Heart right ventricle (tissue), 16 donors: ENCODE measurements around the gene IGSF21. TPM values are rescaled to one million over a fixed set of nuclear protein-coding genes. Genes with fewer than 3 reads are reported as not detected.

ENCODE experiments used
- ATAC-seq, 8 donors: fragments of 200-7000 bp; cut with Tn5 transposase; one replicate each; pipeline ENCODE4 v1.9.1; 2020; ENCODE audit warnings: mild to moderate bottlenecking in 8 of 8, moderate library complexity in 8 of 8, moderate number of reproducible peaks in 1 of 8
- DNase-seq, 2 donors: peaks; one replicate each; pipeline ENCODE4 v3.0.0-alpha.2; 2020
- H3K27ac ChIP-seq, 10 donors: fragments of 200-600 bp; sonication (generic) in 2 of 10; one replicate each; pipeline versions ENCODE4 v1.5.0 to v1.8.0; 2020 to 2022; ENCODE audit warnings: mild to moderate bottlenecking in 3 of 10
- H3K27me3 ChIP-seq, 7 donors: fragments of 200-600 bp; one replicate each; pipeline ENCODE4 v1.8.0; 2021 to 2022; ENCODE audit warnings: mild to moderate bottlenecking in 2 of 7
- H3K36me3 ChIP-seq, 9 donors: fragments of 200-600 bp; sonication (generic) in 1 of 9; one replicate each; pipeline versions ENCODE4 v1.5.0 to v1.8.0; 2020 to 2022; ENCODE audit warnings: mild to moderate bottlenecking in 2 of 9
- H3K4me1 ChIP-seq, 9 donors: fragments of 200-600 bp; sonication (generic) in 1 of 9; one replicate each; pipeline versions ENCODE4 v1.5.0 to v1.8.0; 2020 to 2022; ENCODE audit warnings: mild to moderate bottlenecking in 4 of 9
- H3K4me3 ChIP-seq, 10 donors: fragments of 200-600 bp; sonication (generic) in 2 of 10; one replicate each; pipeline versions ENCODE4 v1.5.0 to v1.8.0; 2020 to 2022; ENCODE audit warnings: mild to moderate bottlenecking in 7 of 10, moderate library complexity in 2 of 10
- H3K9me3 ChIP-seq, 11 donors: fragments of 200-600 bp in 10 of 11; sonication (generic) in 2 of 11; one replicate each; pipeline versions ENCODE4 v1.5.0 to v1.8.0; 2013 to 2022; ENCODE audit warnings: mild to moderate bottlenecking in 2 of 11, control low read depth in 1 of 11, moderate library complexity in 1 of 11
- WGBS, 2 donors: extraction: QIAGEN DNeasy Blood & Tissue Kit; methylation state at CpG; one replicate each; pipeline ENCODE4 v1.1.7; 2013; ENCODE audit warnings: inconsistent platforms in 1 of 2; 5-methylcytosine and 5-hydroxymethylcytosine counted together
- intact Hi-C, 10 donors: fragments of 100-400 bp; cut with DNase I; formaldehyde crosslinking; loops; one replicate each; pipeline versions ENCODE4 v1.11.1 to v1.14.2; 2022
- polyA plus RNA-seq, 2 donors: library from polyadenylated mRNA; stranded (reverse); fragments of 200-250 nt; gene quantifications; one replicate each; pipeline ENCODE4 v1.2.3, GENCODE V29; 2013
- total RNA-seq, 10 donors: library from RNA; stranded (reverse); fragmentation: NEBNext Ultra II Directional in 3 of 10; extraction: Animal tissue kit (Norgen Biotek cat#: 25700) in 3 of 10; gene quantifications; one replicate each; pipeline versions ENCODE4 v1.2.1 to v1.2.4, GENCODE V29; 2021 to 2023
- TF ChIP-seq, protein P1 (sequence below), 9 donors: fragments of 200-600 bp; sonication (generic) in 2 of 9; IDR thresholded peaks; one replicate each; pipeline versions ENCODE4 v1.5.0 to v1.8.0; 2021 to 2022; ENCODE audit warnings: antibody characterized with exemption in 9 of 9, mild to moderate bottlenecking in 5 of 9, moderate library complexity in 1 of 9
- donor health status: Arrhythmogenic right ventricular cardiomyopathy.
- donor health status: ischemic (EF 13 %, LVEDD 7.1; RV severe dilation, severe dysfunction).
- donor health status: healthy with polysubstance abuse.
- donor health status: DM: no; HTN: yes; CAD: no.
- donor health status: DM: no; HTN: no; CAD: no.
- donor health status: ischemic (EF 25% LVEDD 6.9; RV normal size, moderate dysfunction).
- donor health status: ischemic (EF 25% LVEDD 5.7; RV mildly dilated, moderate dysfunction).
- donor health status: healthy.
- donor health status: DM: yes; HTN: yes; CAD: no.
- donor health status: Ischemic cardiomyopathy.
- donor health status: ischemic (EF 35%, LVEDD 5.7; RV mildly dilated, moderate dysfunction).
- donor health status: nonischemic (EF 11% LVEDD 7.7; RV severe dilation, severe dysfunction).
- donor health status: DM: yes; HTN: yes; CAD: no.
- donor health status: PGD.
- donor health status: ischemic (EF 29% LVEDD 5.4; RV normal size, mild dysfunction).
- donor health status: nonischemic (EF 23%, LVEDD 6.1; RV moderate dilation, normal function).

The IGSF21 gene
- total and polyA plus RNA-seq, 12 donors = 0.13 to 1.6 (median 0.51) TPM; not detected in 1

DNA sequence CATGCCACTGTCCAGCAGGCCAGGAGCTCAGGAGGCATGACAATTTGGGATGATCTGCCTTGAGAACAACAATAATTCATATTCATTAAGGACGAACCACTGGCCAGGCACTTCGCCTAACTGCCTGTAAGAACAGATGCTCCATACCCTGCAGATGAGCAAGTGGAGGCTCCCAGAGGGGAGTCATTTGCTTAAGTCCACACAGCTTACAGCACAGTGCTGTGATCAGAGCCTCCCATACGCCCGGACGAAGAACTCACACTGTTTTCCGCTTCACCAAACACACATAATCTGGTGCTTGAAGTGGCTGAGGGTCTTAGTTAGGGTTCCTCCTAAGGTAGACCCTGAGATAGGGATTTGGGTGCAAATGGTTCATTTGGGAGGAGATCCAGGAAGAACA is 279.7 kb downstream of the IGSF21 start:
- H3K4me1 ChIP-seq = peaks cover 0 to 11% (median 0%) of the 10 kb centered on the region in 9 donors
- H3K4me3 ChIP-seq = no peak overlapping the region
- TF ChIP-seq, protein P1, sequence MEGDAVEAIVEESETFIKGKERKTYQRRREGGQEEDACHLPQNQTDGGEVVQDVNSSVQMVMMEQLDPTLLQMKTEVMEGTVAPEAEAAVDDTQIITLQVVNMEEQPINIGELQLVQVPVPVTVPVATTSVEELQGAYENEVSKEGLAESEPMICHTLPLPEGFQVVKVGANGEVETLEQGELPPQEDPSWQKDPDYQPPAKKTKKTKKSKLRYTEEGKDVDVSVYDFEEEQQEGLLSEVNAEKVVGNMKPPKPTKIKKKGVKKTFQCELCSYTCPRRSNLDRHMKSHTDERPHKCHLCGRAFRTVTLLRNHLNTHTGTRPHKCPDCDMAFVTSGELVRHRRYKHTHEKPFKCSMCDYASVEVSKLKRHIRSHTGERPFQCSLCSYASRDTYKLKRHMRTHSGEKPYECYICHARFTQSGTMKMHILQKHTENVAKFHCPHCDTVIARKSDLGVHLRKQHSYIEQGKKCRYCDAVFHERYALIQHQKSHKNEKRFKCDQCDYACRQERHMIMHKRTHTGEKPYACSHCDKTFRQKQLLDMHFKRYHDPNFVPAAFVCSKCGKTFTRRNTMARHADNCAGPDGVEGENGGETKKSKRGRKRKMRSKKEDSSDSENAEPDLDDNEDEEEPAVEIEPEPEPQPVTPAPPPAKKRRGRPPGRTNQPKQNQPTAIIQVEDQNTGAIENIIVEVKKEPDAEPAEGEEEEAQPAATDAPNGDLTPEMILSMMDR (IDR thresholded peaks at IDR 0.05) = no peak
- 84% methylated on average over 6 of the region's 6 CpGs for WGBS, 2 donors
- no peak for DNase-seq
- no peak for ATAC-seq
- no peak overlapping the region for H3K27ac ChIP-seq
- peaks cover 0 to 32% (median 17%) of the 10 kb centered on the region in 7 donors for H3K27me3 ChIP-seq
- peaks cover 0 to 2% (median 0%) of the 10 kb centered on the region in 11 donors for H3K9me3 ChIP-seq
- H3K36me3 ChIP-seq = no peaks in the 10 kb centered on the region
- intact Hi-C loops = no loop called here

DNA sequence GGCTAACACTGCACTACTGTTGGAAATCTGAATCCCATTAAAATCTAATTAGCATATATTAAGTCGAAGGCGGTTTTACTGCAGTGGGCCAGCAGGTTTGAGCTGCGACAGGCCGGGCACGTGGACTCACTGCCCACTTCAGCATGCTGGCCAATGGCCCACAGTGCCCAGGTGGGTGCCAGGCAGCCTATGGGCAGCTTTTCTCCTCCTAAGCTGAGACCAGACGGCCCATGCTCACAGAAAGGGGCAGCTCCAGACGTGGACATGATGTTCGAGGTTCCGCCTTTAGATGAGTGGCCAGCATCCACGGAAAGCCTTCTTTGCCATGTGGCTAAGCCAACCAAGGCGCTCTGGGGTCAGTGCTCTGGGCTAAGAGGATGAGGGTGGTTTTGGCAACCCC is 283.4 kb downstream of the IGSF21 start:
- Histone ChIP-seq H3K36me3 (no peaks in the 10 kb centered on the region), H3K27me3 (peaks cover 0 to 36% (median 12%) of the 10 kb centered on the region in 7 donors)
- no peak for ATAC-seq

DNA sequence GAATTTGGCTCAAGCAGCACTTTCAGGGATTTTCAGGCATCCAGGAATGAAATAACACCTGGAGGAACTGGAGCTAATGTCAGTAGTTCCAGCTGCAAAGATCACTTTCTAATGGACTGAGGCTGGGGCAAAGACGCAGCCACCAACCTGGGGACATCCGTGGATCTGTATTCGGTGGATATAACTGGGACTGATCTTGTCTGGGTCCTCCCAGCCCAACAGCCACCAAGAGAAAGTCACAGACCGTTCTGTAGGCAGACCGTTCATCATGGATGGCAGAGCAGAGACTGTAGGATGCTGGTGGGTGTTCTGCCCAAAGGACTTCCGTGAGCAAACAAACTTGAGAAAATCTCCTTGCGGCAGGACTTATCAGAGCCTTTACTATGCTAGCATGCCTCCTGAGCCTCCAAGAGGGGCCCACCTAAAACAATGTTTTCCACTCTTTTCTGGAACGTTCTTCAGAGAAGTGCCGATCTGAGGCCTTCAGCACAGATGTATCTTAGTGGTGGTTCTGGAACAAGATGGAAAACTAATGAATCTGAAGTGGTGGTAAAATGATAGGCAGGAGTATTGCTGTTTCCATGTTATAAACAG is 287.1 kb downstream of the IGSF21 start:
- ATAC-seq = no peak
- Histone ChIP-seq H3K9me3 (no peaks in the 10 kb centered on the region), H3K36me3 (no peaks in the 10 kb centered on the region), H3K27me3 (peaks cover 0 to 58% (median 37%) of the 10 kb centered on the region in 7 donors), H3K4me3 (no peak overlapping the region), H3K27ac (no peak overlapping the region), H3K4me1 (no peaks in the 10 kb centered on the region)
- 84 to 90% methylated on average over 9 of the region's 9 CpGs for WGBS, 2 donors
- intact Hi-C loops = no loop called here
- TF ChIP-seq, protein P1 (IDR thresholded peaks at IDR 0.05) = no peak
- no peak for DNase-seq

More for the DNA sequence above, 283.4 kb downstream of the IGSF21 start:
- no peaks in the 10 kb centered on the region for H3K4me1 ChIP-seq
- 87 to 88% methylated on average over 11 of the region's 11 CpGs for WGBS, 2 donors
- no peak for DNase-seq
- intact Hi-C loops = no loop called here
- H3K9me3 ChIP-seq = peaks cover 0 to 2% (median 0%) of the 10 kb centered on the region in 11 donors
- H3K4me3 ChIP-seq = no peak overlapping the region
- TF ChIP-seq, protein P1 (IDR thresholded peaks at IDR 0.05) = no peak
- no peak overlapping the region for H3K27ac ChIP-seq

DNA sequence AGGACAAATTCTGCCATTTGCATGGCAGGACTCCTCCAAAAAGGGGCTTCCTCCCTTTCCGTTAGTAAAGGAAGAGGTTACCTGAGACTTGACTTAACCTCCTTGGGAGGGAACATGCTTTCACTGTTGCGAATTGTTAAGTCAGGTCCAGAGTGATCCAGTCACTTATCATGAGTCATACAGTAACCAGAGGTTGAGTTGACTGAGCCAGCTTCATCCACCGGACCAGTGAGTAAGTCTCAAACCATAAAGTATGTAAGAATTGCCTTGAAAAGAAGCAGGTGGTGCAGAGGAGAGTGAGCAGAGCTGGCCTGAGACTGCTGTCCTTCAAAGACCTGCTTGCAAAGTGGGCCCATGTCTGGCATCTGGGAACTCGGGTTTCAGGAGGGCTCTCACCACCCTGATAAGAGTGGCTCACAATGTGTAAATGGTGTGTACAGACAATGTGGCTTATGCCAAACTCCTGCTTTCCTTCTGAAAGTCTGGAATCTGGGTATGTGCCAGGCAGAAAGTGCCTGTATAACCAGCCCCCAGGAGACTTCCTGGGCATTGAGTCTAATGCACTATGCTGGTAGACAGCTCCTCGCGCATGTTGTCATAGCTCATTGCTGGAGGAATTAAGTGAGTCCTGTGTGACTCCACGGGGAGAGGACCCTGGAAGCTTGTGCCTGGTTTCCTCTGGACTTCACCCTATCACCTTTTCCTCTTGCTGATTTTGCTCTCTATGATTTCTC is 288.8 kb downstream of the IGSF21 start:
- H3K4me1 ChIP-seq = no peaks in the 10 kb centered on the region
- no peak for ATAC-seq
- peaks cover 0 to 61% (median 37%) of the 10 kb centered on the region in 7 donors for H3K27me3 ChIP-seq
- no peak overlapping the region for H3K4me3 ChIP-seq
- DNase-seq = no peak
- TF ChIP-seq, protein P1 (IDR thresholded peaks at IDR 0.05) = no peak
- 65 to 68% methylated on average over 7 of the region's 7 CpGs for WGBS, 2 donors
- H3K27ac ChIP-seq = no peak overlapping the region
- H3K9me3 ChIP-seq = no peaks in the 10 kb centered on the region
- H3K36me3 ChIP-seq = no peaks in the 10 kb centered on the region
- intact Hi-C loops = no loop called here
